Measurements from ENCODE around the gene GPBAR1. TPM values are rescaled to one million over a fixed set of nuclear protein-coding genes. Genes with fewer than 3 reads are reported as not detected.

GPBAR1 gene
- polyA plus RNA-seq, 3 donors: 26.0 to 181 (median 143) TPM

DNA sequence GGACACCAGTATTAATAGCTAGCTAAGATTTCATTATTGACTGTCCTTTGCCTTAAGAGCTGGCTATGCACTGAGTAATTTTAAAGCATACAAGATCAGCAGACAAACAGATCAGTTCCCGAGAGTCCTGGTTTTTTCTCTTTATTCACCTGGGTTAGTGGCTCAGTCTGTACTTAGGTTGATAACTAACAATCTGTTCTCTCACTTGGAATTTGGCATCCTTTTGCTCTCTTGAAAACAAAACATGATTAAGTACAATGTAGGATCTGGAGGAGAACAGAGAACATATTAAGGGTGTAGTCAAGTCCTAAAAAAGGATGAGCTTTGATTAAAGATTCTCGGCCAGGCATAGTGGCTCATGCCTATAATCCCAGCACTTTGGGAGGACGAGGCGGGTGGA is 27.3 kb upstream of the GPBAR1 start:
- intact Hi-C loops (cut with micrococcal nuclease): loop anchor here in 1 of 2 donors (5.0 kb wide), 1 partner anchor 46 kb away; no protein-coding TSS in a partner anchor
- peaks cover 0 to 2% (median 0%) of the 10 kb centered on the region in 7 donors for H3K9me3 Mint-ChIP-seq
- Histone ChIP-seq H3K9me3 (replicated peaks in 1 of 2; ENCODE audit: control insufficient read depth in 1 of 2, insufficient read depth in 1 of 2, low read length in 2 of 2) (no peaks in the 10 kb centered on the region), H3K4me1 (ENCODE audit: control insufficient read depth in 1 of 2, insufficient read depth in 2 of 2, low read length in 2 of 2) (peaks cover 24 to 26% of the 10 kb centered on the region in 2 donors), H3K4me3 (replicated peaks in 1 of 3; ENCODE audit: low read depth in 2 of 3, low read length in 3 of 3) (no peak overlapping the region), H2AFZ (ENCODE audit: insufficient read depth, low read depth, low read length, poor library complexity, severe bottlenecking) (no peak overlapping the region), H4K20me1 (ENCODE audit: insufficient read depth, low read length) (peaks cover 99% of the 10 kb centered on the region), H3K4me2 (replicated peaks; ENCODE audit: extremely low read depth, low read length, poor library complexity, severe bottlenecking) (no peak overlapping the region), H3K9ac (ENCODE audit: insufficient read depth, low read length, poor library complexity, severe bottlenecking) (no peak overlapping the region), H3K36me3 (replicated peaks in 1 of 2; ENCODE audit: control insufficient read depth in 1 of 2, insufficient read depth in 2 of 2, low read length in 2 of 2) (peaks cover 85 to 93% of the 10 kb centered on the region in 2 donors), H3K27ac (ENCODE audit: low read depth in 1 of 2, low read length in 2 of 2) (no peak overlapping the region), H3K79me2 (ENCODE audit: insufficient read depth, low read length) (peaks cover 89% of the 10 kb centered on the region), H3K27me3 (ENCODE audit: control insufficient read depth in 2 of 2, insufficient read depth in 2 of 2, low read length in 2 of 2) (no peaks in the 10 kb centered on the region)
- peaks cover 68 to 87% of the 10 kb centered on the region in 2 donors for H3K36me3 Mint-ChIP-seq
- no peak overlapping the region for H3K4me3 Mint-ChIP-seq
- DNase-seq: no peak
- 100% methylated on average over 1 of the region's 4 CpGs for WGBS (ENCODE audit: insufficient coverage)
- H3K4me1 Mint-ChIP-seq: peaks cover 24% of the 10 kb centered on the region
- TF ChIP-seq, protein P1, sequence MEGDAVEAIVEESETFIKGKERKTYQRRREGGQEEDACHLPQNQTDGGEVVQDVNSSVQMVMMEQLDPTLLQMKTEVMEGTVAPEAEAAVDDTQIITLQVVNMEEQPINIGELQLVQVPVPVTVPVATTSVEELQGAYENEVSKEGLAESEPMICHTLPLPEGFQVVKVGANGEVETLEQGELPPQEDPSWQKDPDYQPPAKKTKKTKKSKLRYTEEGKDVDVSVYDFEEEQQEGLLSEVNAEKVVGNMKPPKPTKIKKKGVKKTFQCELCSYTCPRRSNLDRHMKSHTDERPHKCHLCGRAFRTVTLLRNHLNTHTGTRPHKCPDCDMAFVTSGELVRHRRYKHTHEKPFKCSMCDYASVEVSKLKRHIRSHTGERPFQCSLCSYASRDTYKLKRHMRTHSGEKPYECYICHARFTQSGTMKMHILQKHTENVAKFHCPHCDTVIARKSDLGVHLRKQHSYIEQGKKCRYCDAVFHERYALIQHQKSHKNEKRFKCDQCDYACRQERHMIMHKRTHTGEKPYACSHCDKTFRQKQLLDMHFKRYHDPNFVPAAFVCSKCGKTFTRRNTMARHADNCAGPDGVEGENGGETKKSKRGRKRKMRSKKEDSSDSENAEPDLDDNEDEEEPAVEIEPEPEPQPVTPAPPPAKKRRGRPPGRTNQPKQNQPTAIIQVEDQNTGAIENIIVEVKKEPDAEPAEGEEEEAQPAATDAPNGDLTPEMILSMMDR (IDR thresholded peaks at IDR 0.05): no peak
- no peaks in the 10 kb centered on the region for H3K27me3 Mint-ChIP-seq (ENCODE audit: low read depth in 3 of 3)
- H3K27ac Mint-ChIP-seq: peak overlapping the region in 1 of 7 donors; percentile 54

DNA sequence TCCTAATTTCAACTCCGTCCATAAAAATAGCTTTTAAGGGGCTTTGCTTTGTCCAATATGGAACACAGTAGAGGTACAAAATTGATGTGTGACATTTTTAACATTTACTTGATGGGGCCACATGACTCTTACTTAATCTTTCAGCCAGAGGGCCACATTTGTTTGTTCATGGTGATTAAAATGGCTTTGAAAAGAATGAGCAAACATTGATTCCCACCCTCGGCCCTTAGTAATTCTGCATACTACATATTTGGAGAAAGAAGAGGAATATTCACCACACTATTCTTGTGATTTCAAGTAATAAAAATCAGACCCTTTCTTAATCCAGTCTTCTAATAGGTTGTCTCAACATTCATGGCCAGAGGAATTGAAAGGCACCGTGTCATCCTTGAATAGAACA is 26.3 kb upstream of the GPBAR1 start:
- TF ChIP-seq, protein P1 (IDR thresholded peaks at IDR 0.05): no peak
- Histone ChIP-seq H3K27me3 (ENCODE audit: control insufficient read depth in 2 of 2, insufficient read depth in 2 of 2, low read length in 2 of 2) (no peaks in the 10 kb centered on the region), H3K79me2 (ENCODE audit: insufficient read depth, low read length) (peaks cover 98% of the 10 kb centered on the region), H3K4me2 (replicated peaks; ENCODE audit: extremely low read depth, low read length, poor library complexity, severe bottlenecking) (no peak overlapping the region), H3K27ac (ENCODE audit: low read depth in 1 of 2, low read length in 2 of 2) (no peak overlapping the region), H3K36me3 (replicated peaks in 1 of 2; ENCODE audit: control insufficient read depth in 1 of 2, insufficient read depth in 2 of 2, low read length in 2 of 2) (peaks cover 92 to 98% of the 10 kb centered on the region in 2 donors), H3K4me3 (replicated peaks in 1 of 3; ENCODE audit: low read depth in 2 of 3, low read length in 3 of 3) (no peak overlapping the region), H3K4me1 (ENCODE audit: control insufficient read depth in 1 of 2, insufficient read depth in 2 of 2, low read length in 2 of 2) (peaks cover 16% of the 10 kb centered on the region in 2 donors), H2AFZ (ENCODE audit: insufficient read depth, low read depth, low read length, poor library complexity, severe bottlenecking) (no peak overlapping the region), H4K20me1 (ENCODE audit: insufficient read depth, low read length) (peaks cover 99% of the 10 kb centered on the region), H3K9me3 (replicated peaks in 1 of 2; ENCODE audit: control insufficient read depth in 1 of 2, insufficient read depth in 1 of 2, low read length in 2 of 2) (no peaks in the 10 kb centered on the region), H3K9ac (ENCODE audit: insufficient read depth, low read length, poor library complexity, severe bottlenecking) (no peak overlapping the region)
- H3K4me1 Mint-ChIP-seq: peaks cover 17% of the 10 kb centered on the region
- no peak overlapping the region for H3K4me3 Mint-ChIP-seq
- peak overlapping the region in 1 of 7 donors; percentile 41 for H3K27ac Mint-ChIP-seq
- peaks cover 0 to 2% (median 0%) of the 10 kb centered on the region in 7 donors for H3K9me3 Mint-ChIP-seq
- H3K27me3 Mint-ChIP-seq (ENCODE audit: low read depth in 3 of 3): no peaks in the 10 kb centered on the region
- no CpG with 5 or more reads among the region's 3 CpGs for WGBS (ENCODE audit: insufficient coverage)
- DNase-seq: no peak
- H3K36me3 Mint-ChIP-seq: peaks cover 75 to 93% of the 10 kb centered on the region in 2 donors
- intact Hi-C loops (cut with micrococcal nuclease): loop anchor here in 1 of 2 donors (5.0 kb wide), 1 partner anchor 47 kb away; no protein-coding TSS in a partner anchor
